ENCODE measurements around the gene PCNX3. TPM values are rescaled to one million over a fixed set of nuclear protein-coding genes. Genes with fewer than 3 reads are reported as not detected.
A peak's percentile ranks its signal among the peaks of the same experiment; 100 is the strongest.

PCNX3 gene
- total RNA-seq, 3 donors from 2014 or later (not counting 1 experiment from before 2014, with no cell fraction given), result 101 to 105 (median 102) TPM

GRCh38 chr11:65606876-65607613, 8.5 kb upstream of the PCNX3 start:
- Mint-ChIP-seq H3K4me3 (no peak overlapping the region), H3K4me1 (peaks cover 22 to 31% of the 10 kb centered on the region in 2 donors), H3K27ac (no peak overlapping the region), H3K36me3 (no peaks in the 10 kb centered on the region), H3K27me3 (ENCODE audit: low read depth in 2 of 2) (no peaks in the 10 kb centered on the region), H3K9me3 (no peaks in the 10 kb centered on the region)
- WGBS (ENCODE audit: insufficient coverage), result 96% methylated on average over 67 of the region's 67 CpGs
- no peaks in the 10 kb centered on the region for H3K27me3 ChIP-seq (ENCODE audit: control insufficient read depth, insufficient read depth, low read length)
- peak in 1 of 3 donors; percentile 26 for ATAC-seq
- no peak for DNase-seq
- no peak for TF ChIP-seq CTCF (IDR thresholded peaks at IDR 0.05)
- H3K4me3 ChIP-seq (ENCODE audit: low read length), result no peak overlapping the region
- no peaks in the 10 kb centered on the region for H3K9me3 ChIP-seq (ENCODE audit: control insufficient read depth, insufficient read depth, low read length)
- peaks cover 48% of the 10 kb centered on the region for H3K36me3 ChIP-seq (ENCODE audit: control insufficient read depth, insufficient read depth, low read length)
- H3K4me1 ChIP-seq (ENCODE audit: control insufficient read depth, insufficient read depth, low read length), result peaks cover 24% of the 10 kb centered on the region
- intact Hi-C loops (cut with micrococcal nuclease), result no loop called here
- no peak overlapping the region for H3K27ac ChIP-seq (ENCODE audit: low read length)

GRCh38 chr11:65607614-65608426, 7.8 kb upstream of the PCNX3 start:
- intact Hi-C loops (cut with micrococcal nuclease), result no loop called here
- WGBS (ENCODE audit: insufficient coverage), result 96% methylated on average over 37 of the region's 37 CpGs
- Histone ChIP-seq H3K9me3 (ENCODE audit: control insufficient read depth, insufficient read depth, low read length) (no peaks in the 10 kb centered on the region), H3K36me3 (ENCODE audit: control insufficient read depth, insufficient read depth, low read length) (peaks cover 48% of the 10 kb centered on the region), H3K4me3 (ENCODE audit: low read length) (no peak overlapping the region), H3K27ac (ENCODE audit: low read length) (no peak overlapping the region), H3K4me1 (ENCODE audit: control insufficient read depth, insufficient read depth, low read length) (peaks cover 32% of the 10 kb centered on the region), H3K27me3 (ENCODE audit: control insufficient read depth, insufficient read depth, low read length) (no peaks in the 10 kb centered on the region)
- no peak overlapping the region for H3K4me3 Mint-ChIP-seq
- ATAC-seq, result no peak
- H3K36me3 Mint-ChIP-seq, result no peaks in the 10 kb centered on the region
- H3K27me3 Mint-ChIP-seq (ENCODE audit: low read depth in 2 of 2), result no peaks in the 10 kb centered on the region
- no peak for DNase-seq
- H3K27ac Mint-ChIP-seq, result no peak overlapping the region
- H3K4me1 Mint-ChIP-seq, result peaks cover 27 to 38% of the 10 kb centered on the region in 2 donors
- no peaks in the 10 kb centered on the region for H3K9me3 Mint-ChIP-seq
- TF ChIP-seq CTCF (IDR thresholded peaks at IDR 0.05), result no peak

- no peaks in the 10 kb centered on the region for H3K27me3 Mint-ChIP-seq (ENCODE audit: low read depth in 2 of 2)
These were observed 6.3 kb upstream of the PCNX3 start for GRCh38 chr11:65609229-65609628.

More at GRCh38 chr11:65609229-65609628, 6.3 kb upstream of the PCNX3 start:
- peaks cover 27 to 48% of the 10 kb centered on the region in 2 donors for H3K4me1 Mint-ChIP-seq
- H3K36me3 Mint-ChIP-seq, result no peaks in the 10 kb centered on the region
- no peak for TF ChIP-seq CTCF (IDR thresholded peaks at IDR 0.05)
- Histone ChIP-seq H3K27me3 (ENCODE audit: control insufficient read depth, insufficient read depth, low read length) (no peaks in the 10 kb centered on the region), H3K27ac (ENCODE audit: low read length) (no peak overlapping the region), H3K36me3 (ENCODE audit: control insufficient read depth, insufficient read depth, low read length) (peaks cover 39% of the 10 kb centered on the region), H3K4me1 (ENCODE audit: control insufficient read depth, insufficient read depth, low read length) (peaks cover 42% of the 10 kb centered on the region), H3K4me3 (ENCODE audit: low read length) (no peak overlapping the region), H3K9me3 (ENCODE audit: control insufficient read depth, insufficient read depth, low read length) (no peaks in the 10 kb centered on the region)
- no peak for ATAC-seq
- H3K4me3 Mint-ChIP-seq, result peak overlapping the region; percentile 26
- intact Hi-C loops (cut with micrococcal nuclease), result no loop called here
- WGBS (ENCODE audit: insufficient coverage), result 70% methylated on average over 3 of the region's 3 CpGs
- DNase-seq, result no peak
- no peaks in the 10 kb centered on the region for H3K9me3 Mint-ChIP-seq
- H3K27ac Mint-ChIP-seq, result peak overlapping the region; percentile 71 to 97

Data from natural killer cell (primary cell).